GM08714 (cell line): Measurements from ENCODE around the gene NAT8L.

Experiments
- H3K4me3 ChIP-seq: fragments of 200-500 bp; sonication (Bioruptor generic); 2 replicates; pipeline ENCODE4 v1.5.1; 2014; ENCODE audit warnings: mild to moderate bottlenecking, low read length, inconsistent platforms
- ZNF274 ChIP-seq: IDR thresholded peaks from 2 replicates; pipeline ENCODE4 v1.6.1; 2012; ENCODE audit warnings: mild to moderate bottlenecking, low read depth, low read length

The NAT8L gene

GRCh38 chr4:2066011-2066551 is 7.0 kb downstream of the NAT8L start:
- no peak overlapping the region for H3K4me3 ChIP-seq
- TF ChIP-seq ZNF274, result no peak

- no peak for TF ChIP-seq ZNF274
- H3K4me3 ChIP-seq, result no peak overlapping the region
Measured at GRCh38 chr4:2066571-2067445, 7.7 kb downstream of the NAT8L start.

DNA sequence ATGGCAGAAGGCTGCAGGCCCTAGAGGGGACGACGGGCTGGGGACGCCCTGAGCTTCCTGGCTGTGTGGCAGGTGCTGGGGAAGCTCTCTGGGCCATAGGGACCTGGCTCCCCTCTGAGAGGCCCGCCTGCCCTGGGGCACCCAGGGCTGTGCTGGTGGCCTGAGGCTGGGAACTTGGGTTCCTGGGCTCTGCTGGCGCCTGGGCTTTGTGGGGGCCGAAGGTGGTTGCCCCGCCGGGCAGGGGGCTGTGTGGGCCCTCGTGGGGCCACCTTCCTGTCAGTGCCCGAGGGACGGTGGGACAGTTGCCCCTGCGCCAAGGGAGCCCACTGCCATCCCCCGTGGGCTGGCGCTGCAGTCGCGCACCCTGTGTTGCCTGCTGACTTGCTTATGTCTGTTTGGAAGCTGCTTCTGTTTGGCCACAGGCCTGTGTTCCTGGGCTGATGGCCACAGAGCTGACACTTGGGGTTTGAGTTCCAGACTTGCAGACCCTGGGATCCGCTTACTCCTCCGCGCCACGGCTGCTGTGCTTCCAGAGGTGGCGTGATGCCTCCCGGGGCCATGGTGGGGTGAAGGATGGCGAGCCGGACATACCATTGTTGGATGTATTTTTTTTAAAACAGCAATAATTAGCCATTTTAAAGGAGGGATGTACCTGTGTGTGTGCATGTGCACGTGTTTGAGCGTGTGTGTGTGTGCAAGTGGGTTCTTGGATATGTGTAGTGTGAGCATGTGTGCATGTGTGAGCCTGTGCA is 8.5 kb downstream of the NAT8L start:
- no peak overlapping the region for H3K4me3 ChIP-seq
- no peak for TF ChIP-seq ZNF274

GRCh38 chr4:2068198-2068470 is 9.0 kb downstream of the NAT8L start:
- no peak for TF ChIP-seq ZNF274
- no peak overlapping the region for H3K4me3 ChIP-seq

- no peak overlapping the region for H3K4me3 ChIP-seq
- no peak for TF ChIP-seq ZNF274
Measured at GRCh38 chr4:2068566-2068965, 9.4 kb downstream of the NAT8L start.

DNA sequence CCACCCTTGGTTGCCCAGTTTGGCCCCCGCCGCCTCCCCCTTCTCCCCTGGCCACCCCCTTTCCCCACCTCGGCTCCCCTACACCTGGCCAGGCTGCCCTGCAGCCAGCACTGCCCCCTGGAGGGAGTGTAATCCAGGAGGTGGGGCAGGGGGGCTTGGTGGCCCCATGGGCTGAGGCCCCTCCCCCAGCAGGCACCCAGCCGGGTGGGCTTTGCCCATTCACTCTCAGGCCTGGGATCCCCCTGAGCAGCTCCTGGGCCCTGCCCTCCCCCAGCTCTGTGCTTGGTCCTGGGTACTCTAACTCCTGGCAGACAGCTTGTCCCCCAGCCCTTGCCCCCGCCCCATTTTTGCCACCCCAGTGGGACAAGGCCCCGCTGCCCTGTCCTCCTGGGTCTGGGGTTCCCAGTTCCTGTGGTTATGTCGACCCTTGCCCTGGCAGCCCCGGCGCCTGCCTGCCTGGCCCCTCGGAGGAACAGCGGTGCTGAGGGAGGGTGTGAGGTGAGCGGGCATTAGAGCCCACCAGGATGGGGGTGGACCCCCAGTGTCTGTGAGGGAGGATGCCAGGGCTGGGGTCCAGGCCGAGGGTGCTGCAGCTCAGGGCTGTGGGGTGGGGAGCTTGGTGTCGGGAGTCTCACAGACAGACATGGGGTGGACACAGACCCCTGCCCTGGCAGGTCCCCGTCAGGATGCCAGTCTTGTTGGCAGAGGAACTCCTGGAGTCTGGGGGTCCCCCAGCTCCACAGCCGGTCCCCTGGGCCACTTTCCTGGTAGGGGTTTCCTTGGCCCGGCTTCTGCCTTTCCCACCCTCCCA is 10.2 kb downstream of the NAT8L start:
- no peak for TF ChIP-seq ZNF274
- H3K4me3 ChIP-seq, result no peak overlapping the region

- no peak overlapping the region for H3K4me3 ChIP-seq
- no peak for TF ChIP-seq ZNF274
Measured at GRCh38 chr4:2069986-2070385, 10.9 kb downstream of the NAT8L start.

- TF ChIP-seq ZNF274, result no peak
- no peak overlapping the region for H3K4me3 ChIP-seq
Measured at GRCh38 chr4:2070421-2071251, 11.5 kb downstream of the NAT8L start.

GRCh38 chr4:2071252-2071911 is 12.3 kb downstream of the NAT8L start:
- TF ChIP-seq ZNF274, result no peak
- H3K4me3 ChIP-seq, result no peak overlapping the region

DNA sequence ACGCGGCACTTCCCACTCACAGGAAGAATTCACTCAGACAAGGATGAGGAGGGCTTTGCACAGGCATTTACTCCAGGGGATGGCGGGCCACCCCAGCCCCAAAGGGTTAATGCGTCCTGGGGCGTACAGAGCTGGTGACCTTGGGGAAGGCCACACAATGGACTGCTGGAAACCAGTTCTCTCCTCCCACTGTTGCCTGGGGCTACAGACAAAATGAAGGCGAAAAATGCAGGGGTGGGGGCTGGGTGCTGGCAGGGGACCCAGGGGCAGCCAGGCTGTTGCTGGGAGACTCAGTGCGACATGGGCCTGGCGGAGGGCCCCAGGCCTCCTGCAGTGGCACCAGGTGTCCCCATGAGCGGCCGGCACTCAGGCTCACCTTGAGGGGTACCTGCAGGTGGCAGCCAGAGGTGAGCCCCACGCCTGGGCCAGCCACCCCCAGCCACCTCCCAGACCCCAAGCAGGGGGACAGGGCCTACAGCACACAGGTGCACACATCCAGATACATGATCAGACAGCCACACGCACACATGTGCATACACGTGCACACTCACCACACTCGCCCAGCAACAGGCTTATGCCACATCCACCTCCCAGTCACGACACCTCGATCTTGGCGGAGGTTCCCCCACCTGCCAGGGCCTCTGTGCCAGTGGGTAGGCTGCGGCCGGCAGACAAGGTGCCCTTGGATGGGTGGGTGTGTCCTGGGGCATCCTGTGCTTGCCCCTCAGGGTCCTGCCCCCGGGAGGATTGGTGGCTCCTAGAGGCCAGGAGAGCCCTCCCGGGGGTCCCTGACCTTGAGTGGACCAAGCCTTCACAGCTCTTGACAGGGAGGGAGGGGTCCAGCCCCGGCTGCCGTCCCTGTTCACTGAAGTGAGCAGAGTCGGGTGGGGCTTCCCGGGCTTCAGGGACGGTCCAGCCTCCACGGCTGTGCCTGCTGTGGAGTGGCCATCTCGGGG is 13.1 kb downstream of the NAT8L start:
- no peak overlapping the region for H3K4me3 ChIP-seq

DNA sequence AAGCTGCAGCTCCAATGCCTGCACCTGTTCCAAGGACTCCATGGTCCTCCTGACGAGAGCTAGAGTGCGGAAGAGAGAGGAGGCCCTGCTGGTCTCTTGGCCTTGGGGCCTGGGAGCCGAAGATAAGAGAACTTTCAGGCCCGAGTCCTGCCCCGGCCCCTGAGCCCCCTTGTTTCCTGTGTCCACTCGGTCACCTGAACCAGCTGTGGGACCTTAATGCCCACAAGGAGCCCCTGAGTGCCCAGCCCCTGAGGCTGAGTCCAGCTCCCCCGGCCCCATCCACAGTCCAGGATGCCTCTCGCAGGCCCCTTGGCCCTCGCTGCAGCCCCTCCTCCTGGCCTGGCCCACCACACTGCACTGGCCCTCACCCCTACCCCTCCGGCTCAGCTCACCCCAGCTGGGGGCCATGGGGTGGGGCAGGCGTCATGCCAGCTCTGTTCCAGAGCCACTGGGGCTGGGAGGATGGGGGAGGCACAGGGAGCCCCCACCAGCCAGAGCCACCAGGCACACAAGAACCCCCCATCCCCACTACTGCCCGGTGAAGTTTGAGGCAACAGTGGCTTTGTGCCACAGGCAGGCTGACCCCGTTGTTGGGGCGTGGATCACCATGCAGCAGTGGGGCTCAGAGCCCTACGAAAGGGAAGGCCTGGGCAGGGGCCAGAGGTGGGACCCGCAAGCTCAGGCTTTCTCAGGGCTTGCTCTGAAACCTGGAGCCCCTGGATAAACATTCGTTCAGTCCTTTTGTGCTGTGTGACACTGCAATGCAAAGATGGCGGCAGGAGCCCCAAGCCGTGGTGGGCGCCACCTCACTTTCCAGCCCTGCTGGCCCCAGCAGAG is 14.1 kb downstream of the NAT8L start:
- no peak overlapping the region for H3K4me3 ChIP-seq
- no peak for TF ChIP-seq ZNF274

More for the DNA sequence above, 13.1 kb downstream of the NAT8L start:
- TF ChIP-seq ZNF274, result no peak
